BJ (cell line): ENCODE measurements around the gene PXDN. TPM values are rescaled to one million over a fixed set of nuclear protein-coding genes. Genes with fewer than 3 reads are reported as not detected.

Source experiments
- CTCF ChIA-PET: fragments of 350-600 bp; formaldehyde crosslinking; extraction: SDS; loops from one replicate; lab custom pipeline; 2021; ENCODE audit warnings: antibody characterized with exemption, inconsistent platforms; lab: Yijun Ruan, JAX
- POLR2A ChIA-PET: fragments of 300-600 bp; sonication (Branson Sonifier 250); formaldehyde crosslinking; extraction: SDS; loops from one replicate; lab custom pipeline; 2021; ENCODE audit warnings: antibody characterized with exemption; lab: Charles Lee
- DNase-seq: peaks from one replicate; pipeline ENCODE4 v3.0.0-alpha.2; 2011; ENCODE audit warnings: low read depth
- H3K27me3 ChIP-seq: 2 replicates; pipeline ENCODE4 v1.6.0; 2011; ENCODE audit warnings: low read length; ENCODE audit not compliant: control insufficient read depth, insufficient read depth
- H3K36me3 ChIP-seq: 2 replicates; pipeline ENCODE4 v1.5.1; 2011; ENCODE audit warnings: low read length; ENCODE audit not compliant: control insufficient read depth, insufficient read depth
- H3K4me3 ChIP-seq: 2 replicates; pipeline ENCODE4 v1.5.1; 2011; ENCODE audit warnings: low read depth, mild to moderate bottlenecking, control low read depth, low read length
- CTCF ChIP-seq: IDR thresholded peaks from 2 replicates; pipeline ENCODE4 v1.5.1; 2011; ENCODE audit warnings: low read depth, mild to moderate bottlenecking, control low read depth, inconsistent platforms, low read length, moderate library complexity; ENCODE audit not compliant: insufficient read depth
- polyA plus RNA-seq: library from polyadenylated mRNA; depleted of rRNA; stranded (reverse); fragments of >200 nt; gene quantifications from 2 replicates; pipeline ENCODE4 v1.2.3, GENCODE V29; 2011

Gene PXDN
- polyA plus RNA-seq, 1 experiment: 212 TPM

DNA sequence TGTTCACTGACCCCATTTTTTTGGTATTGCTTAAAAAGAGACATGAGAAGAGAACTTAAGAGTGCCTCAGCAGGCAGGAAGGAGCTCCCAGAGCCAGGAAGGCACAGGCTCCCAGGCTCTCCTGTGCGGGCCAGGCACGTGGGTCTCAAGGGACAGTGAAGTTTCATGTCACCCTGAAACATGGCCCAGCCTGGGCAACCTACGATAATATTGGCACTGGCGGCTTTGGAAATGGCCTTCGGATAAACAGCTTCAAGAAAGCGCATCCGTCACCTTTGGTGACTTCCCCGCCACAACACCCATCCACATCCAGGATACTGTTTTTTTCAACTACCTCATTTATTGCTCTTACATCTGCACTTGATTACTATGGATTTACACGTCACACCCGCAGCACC is 30.5 kb downstream of the PXDN start:
- POLR2A ChIA-PET: no interaction called here
- H3K36me3 ChIP-seq: peaks cover 4% of the 10 kb centered on the region
- no peak for DNase-seq
- no peak overlapping the region for H3K4me3 ChIP-seq
- CTCF ChIA-PET: no interaction called here
- no peaks in the 10 kb centered on the region for H3K27me3 ChIP-seq
- TF ChIP-seq CTCF: no peak

GRCh38 chr2:1713142-1713838 is 31.0 kb downstream of the PXDN start:
- CTCF ChIA-PET: no interaction called here
- Histone ChIP-seq H3K27me3 (no peaks in the 10 kb centered on the region), H3K4me3 (no peak overlapping the region), H3K36me3 (peaks cover 3% of the 10 kb centered on the region)
- POLR2A ChIA-PET: no interaction called here
- no peak for TF ChIP-seq CTCF
- no peak for DNase-seq

DNA sequence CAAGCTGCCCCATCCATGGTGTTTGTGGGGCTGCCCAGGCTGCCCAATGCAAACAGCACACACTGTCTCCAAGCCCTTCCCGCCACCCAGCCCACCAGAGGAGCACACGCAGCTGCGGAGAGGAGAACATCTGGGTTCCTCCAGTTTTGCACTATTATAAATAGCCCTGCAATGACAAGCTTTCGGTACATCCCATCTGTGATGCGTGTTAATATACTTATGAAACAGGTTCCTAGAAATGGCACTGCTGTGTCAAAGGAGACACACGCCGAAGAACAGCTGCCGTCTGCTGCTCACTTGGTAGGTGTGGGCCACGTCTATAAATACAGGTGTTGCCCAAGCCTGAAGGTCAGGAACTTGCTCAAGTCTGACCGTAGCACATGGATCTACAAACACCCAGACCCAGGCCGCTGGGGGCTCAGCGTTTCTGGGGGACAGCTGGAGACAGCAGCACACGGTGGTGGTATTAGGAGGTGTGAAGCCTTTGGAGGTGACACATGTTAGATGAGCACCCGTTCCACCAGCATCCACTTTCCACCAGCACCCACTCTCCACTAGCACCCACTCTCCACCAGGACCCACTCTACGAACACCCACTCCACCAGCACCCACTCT is 34.3 kb downstream of the PXDN start:
- Histone ChIP-seq H3K27me3 (no peaks in the 10 kb centered on the region), H3K36me3 (peaks cover 6% of the 10 kb centered on the region), H3K4me3 (no peak overlapping the region)
- ChIA-PET POLR2A (no interaction called here), CTCF (no interaction called here)
- no peak for DNase-seq
- TF ChIP-seq CTCF: no peak

DNA sequence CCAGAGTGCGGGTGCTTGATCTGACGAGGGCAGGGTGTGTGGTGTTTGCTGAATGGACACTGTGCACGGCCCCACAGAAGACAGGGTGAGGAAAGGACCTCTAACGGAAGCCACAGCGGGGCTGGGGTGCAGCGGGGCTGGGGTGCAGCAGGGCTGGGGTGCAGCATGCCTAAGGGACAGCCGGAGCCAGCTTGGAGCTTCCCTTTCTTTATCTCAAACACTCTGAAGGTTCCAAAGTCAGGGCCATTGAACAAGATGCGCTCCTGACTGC is 35.0 kb downstream of the PXDN start:
- ChIA-PET POLR2A (no interaction called here), CTCF (interaction anchor here (1.7 kb wide), 1 partner anchor 13 kb away, joined by 4 read pairs; no protein-coding TSS in a partner anchor)
- DNase-seq: no peak
- Histone ChIP-seq H3K36me3 (peaks cover 6% of the 10 kb centered on the region), H3K4me3 (no peak overlapping the region), H3K27me3 (no peaks in the 10 kb centered on the region)
- no peak for TF ChIP-seq CTCF

DNA sequence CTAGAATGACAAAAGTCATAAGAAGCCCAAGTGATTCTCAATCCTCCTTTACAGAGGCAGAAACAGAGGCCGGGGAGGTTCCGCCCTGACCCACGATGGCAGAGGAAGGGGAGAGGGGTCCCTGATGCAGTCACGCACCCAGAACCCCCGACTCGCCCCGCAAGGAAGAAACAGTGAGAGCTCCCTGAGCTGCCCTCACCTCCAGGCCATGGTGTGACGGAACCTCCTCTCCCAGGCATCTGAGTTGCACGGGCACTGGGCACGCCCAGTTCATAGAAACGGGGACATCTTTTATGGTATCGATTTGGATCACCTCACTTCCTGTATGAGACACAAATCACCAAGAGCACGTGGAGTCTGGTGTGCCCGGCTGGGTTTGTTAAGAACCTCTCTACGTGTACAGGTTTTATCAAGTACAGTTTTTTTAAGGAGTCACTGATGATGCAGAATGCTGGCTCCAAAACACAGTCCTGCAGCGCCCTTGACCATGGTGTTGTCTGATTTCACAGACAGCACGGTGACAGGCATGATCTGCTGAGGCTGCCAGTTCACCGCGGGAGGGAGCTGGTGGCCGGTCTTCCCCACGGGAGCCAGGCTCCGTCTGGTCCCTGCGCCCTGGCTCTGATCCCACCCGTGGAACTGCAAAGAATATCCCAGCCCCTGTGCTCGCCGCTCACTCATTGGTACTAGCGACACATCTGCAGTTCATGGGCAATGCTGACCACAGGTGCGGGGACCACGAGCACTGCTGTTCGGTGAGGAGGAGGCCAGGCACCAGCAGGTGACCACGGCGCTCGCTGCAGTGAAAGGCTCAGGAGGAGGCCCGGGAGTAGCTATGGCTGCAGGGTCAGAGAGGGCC is 35.6 kb downstream of the PXDN start:
- POLR2A ChIA-PET: interaction anchor here (1.0 kb wide), 1 partner anchor 9 kb away, joined by 3 read pairs; no protein-coding TSS in a partner anchor
- no peak for DNase-seq
- Histone ChIP-seq H3K4me3 (no peak overlapping the region), H3K27me3 (no peaks in the 10 kb centered on the region), H3K36me3 (peaks cover 5% of the 10 kb centered on the region)
- TF ChIP-seq CTCF: no peak
- CTCF ChIA-PET: interaction anchor here (0.9 to 1.7 kb wide), 2 partner anchors 12 kb away, joined by 4 read pairs; no protein-coding TSS in a partner anchor
